T-helper 1 cell treated with Interleukin-12 subunit alpha and Interleukin-12 subunit beta and Interleukin-4 antibody, amounts not matched to agents 30 μg/mL and 1 μg/mL, for 36 hours (primary cell): Measurements from ENCODE around the gene SPNS3.

Source experiments
- H3K27ac Mint-ChIP-seq: one replicate; pipeline ENCODE4 v1.8.0; 2021; ENCODE audit warnings: mild to moderate bottlenecking, mixed read lengths
- H3K27me3 Mint-ChIP-seq: one replicate; pipeline ENCODE4 v1.8.0; 2021; ENCODE audit warnings: low read depth, mixed read lengths
- H3K36me3 Mint-ChIP-seq: one replicate; pipeline ENCODE4 v1.8.0; 2021; ENCODE audit warnings: low read depth, mixed read lengths
- H3K4me1 Mint-ChIP-seq: one replicate; pipeline ENCODE4 v1.8.0; 2021; ENCODE audit warnings: low read depth, mixed read lengths
- H3K4me3 Mint-ChIP-seq: one replicate; pipeline ENCODE4 v1.8.0; 2021; ENCODE audit warnings: mild to moderate bottlenecking, moderate library complexity, mixed read lengths
- H3K9me3 Mint-ChIP-seq: one replicate; pipeline ENCODE4 v1.8.0; 2021; ENCODE audit warnings: mixed read lengths

The SPNS3 gene

GRCh38 chr17:4443476-4443875 lies 9.7 kb downstream of the SPNS3 start:
- Mint-ChIP-seq H3K4me3 (no peak overlapping the region), H3K36me3 (no peaks in the 10 kb centered on the region), H3K27ac (no peak overlapping the region)

GRCh38 chr17:4444782-4445473 lies 11.2 kb downstream of the SPNS3 start:
- Mint-ChIP-seq H3K4me1 (no peaks in the 10 kb centered on the region), H3K36me3 (no peaks in the 10 kb centered on the region), H3K27me3 (no peaks in the 10 kb centered on the region), H3K9me3 (no peaks in the 10 kb centered on the region), H3K4me3 (no peak overlapping the region), H3K27ac (no peak overlapping the region)

More at GRCh38 chr17:4443476-4443875, 9.7 kb downstream of the SPNS3 start:
- Mint-ChIP-seq H3K9me3 (no peaks in the 10 kb centered on the region), H3K27me3 (no peaks in the 10 kb centered on the region), H3K4me1 (no peaks in the 10 kb centered on the region)

- Mint-ChIP-seq H3K4me1 (no peaks in the 10 kb centered on the region), H3K9me3 (no peaks in the 10 kb centered on the region), H3K27ac (no peak overlapping the region), H3K27me3 (no peaks in the 10 kb centered on the region), H3K36me3 (no peaks in the 10 kb centered on the region), H3K4me3 (no peak overlapping the region)
Observed at GRCh38 chr17:4445731-4446130, 12.0 kb downstream of the SPNS3 start.

GRCh38 chr17:4446326-4447071 lies 12.8 kb downstream of the SPNS3 start:
- Mint-ChIP-seq H3K4me1 (no peaks in the 10 kb centered on the region), H3K27me3 (no peaks in the 10 kb centered on the region), H3K36me3 (no peaks in the 10 kb centered on the region), H3K4me3 (no peak overlapping the region), H3K27ac (no peak overlapping the region), H3K9me3 (no peaks in the 10 kb centered on the region)

GRCh38 chr17:4448197-4448980 lies 14.6 kb downstream of the SPNS3 start:
- Mint-ChIP-seq H3K4me3 (no peak overlapping the region), H3K27ac (no peak overlapping the region), H3K27me3 (no peaks in the 10 kb centered on the region), H3K4me1 (no peaks in the 10 kb centered on the region), H3K9me3 (no peaks in the 10 kb centered on the region), H3K36me3 (no peaks in the 10 kb centered on the region)

GRCh38 chr17:4449736-4450135 lies 16.0 kb downstream of the SPNS3 start:
- H3K4me1 Mint-ChIP-seq: no peaks in the 10 kb centered on the region
- H3K9me3 Mint-ChIP-seq: no peaks in the 10 kb centered on the region
- no peak overlapping the region for H3K4me3 Mint-ChIP-seq
- H3K27me3 Mint-ChIP-seq: no peaks in the 10 kb centered on the region
- no peak overlapping the region for H3K27ac Mint-ChIP-seq
- H3K36me3 Mint-ChIP-seq: no peaks in the 10 kb centered on the region

GRCh38 chr17:4450710-4451316 lies 17.1 kb downstream of the SPNS3 start:
- H3K4me1 Mint-ChIP-seq: no peaks in the 10 kb centered on the region

GRCh38 chr17:4453812-4454591 lies 20.3 kb downstream of the SPNS3 start:
- no peak overlapping the region for H3K27ac Mint-ChIP-seq
- H3K4me1 Mint-ChIP-seq: no peaks in the 10 kb centered on the region
- no peaks in the 10 kb centered on the region for H3K27me3 Mint-ChIP-seq
- H3K4me3 Mint-ChIP-seq: no peak overlapping the region
- H3K36me3 Mint-ChIP-seq: no peaks in the 10 kb centered on the region
- no peaks in the 10 kb centered on the region for H3K9me3 Mint-ChIP-seq

More at GRCh38 chr17:4450710-4451316, 17.1 kb downstream of the SPNS3 start:
- Mint-ChIP-seq H3K27me3 (no peaks in the 10 kb centered on the region), H3K27ac (no peak overlapping the region), H3K36me3 (no peaks in the 10 kb centered on the region), H3K9me3 (no peaks in the 10 kb centered on the region), H3K4me3 (no peak overlapping the region)

GRCh38 chr17:4460661-4461060 lies 26.9 kb downstream of the SPNS3 start:
- H3K36me3 Mint-ChIP-seq: peaks cover 6% of the 10 kb centered on the region
- H3K4me3 Mint-ChIP-seq: no peak overlapping the region
- no peaks in the 10 kb centered on the region for H3K4me1 Mint-ChIP-seq
- H3K27me3 Mint-ChIP-seq: peaks cover 8% of the 10 kb centered on the region
- H3K27ac Mint-ChIP-seq: no peak overlapping the region
- H3K9me3 Mint-ChIP-seq: peaks cover 19% of the 10 kb centered on the region

GRCh38 chr17:4463818-4464476 lies 30.2 kb downstream of the SPNS3 start:
- H3K4me1 Mint-ChIP-seq: no peaks in the 10 kb centered on the region
- no peak overlapping the region for H3K4me3 Mint-ChIP-seq
- H3K9me3 Mint-ChIP-seq: peaks cover 19% of the 10 kb centered on the region
- H3K27me3 Mint-ChIP-seq: peaks cover 8% of the 10 kb centered on the region
- H3K27ac Mint-ChIP-seq: no peak overlapping the region
- peaks cover 6% of the 10 kb centered on the region for H3K36me3 Mint-ChIP-seq

- Mint-ChIP-seq H3K36me3 (peaks cover under 1% of the 10 kb centered on the region), H3K4me1 (no peaks in the 10 kb centered on the region), H3K4me3 (no peak overlapping the region), H3K27ac (no peak overlapping the region), H3K9me3 (peaks cover 9% of the 10 kb centered on the region), H3K27me3 (peaks cover 8% of the 10 kb centered on the region)
Observed at GRCh38 chr17:4465786-4466185, 32.0 kb downstream of the SPNS3 start.

- no peak overlapping the region for H3K4me3 Mint-ChIP-seq
- H3K36me3 Mint-ChIP-seq: no peaks in the 10 kb centered on the region
- peaks cover 4% of the 10 kb centered on the region for H3K27me3 Mint-ChIP-seq
- H3K9me3 Mint-ChIP-seq: no peaks in the 10 kb centered on the region
- no peaks in the 10 kb centered on the region for H3K4me1 Mint-ChIP-seq
- H3K27ac Mint-ChIP-seq: no peak overlapping the region
Observed at GRCh38 chr17:4467287-4467686, 33.5 kb downstream of the SPNS3 start.

GRCh38 chr17:4469552-4469951 lies 35.8 kb downstream of the SPNS3 start:
- Mint-ChIP-seq H3K4me1 (no peaks in the 10 kb centered on the region), H3K27me3 (peaks cover 6% of the 10 kb centered on the region), H3K9me3 (no peaks in the 10 kb centered on the region), H3K27ac (no peak overlapping the region), H3K4me3 (no peak overlapping the region), H3K36me3 (no peaks in the 10 kb centered on the region)
